ENCODE measurements around the gene LRRC52. TPM values are rescaled to one million over a fixed set of nuclear protein-coding genes. Genes with fewer than 3 reads are reported as not detected.
A peak's percentile ranks its signal among the peaks of the same experiment; 100 is the strongest.

The LRRC52 gene
- total RNA-seq (2021) (not detected in 2 replicates), Bru-seq, nascent RNA (not detected), BruChase-seq, experiment 1, labeled RNA remaining after a 2-hour chase (not detected), BruChase-seq, experiment 2, labeled RNA remaining after a 6-hour chase (not detected)
- long read RNA-seq: 0 reads

GRCh38 chr1:165543532-165544438 lies at the start of gene LRRC52:
TSS of gene LRRC52 (plus strand) at chr1:165544000. CDS start at chr1:165544297, 297 bp downstream.
- no peaks in the 10 kb centered on the region for H3K36me3 ChIP-seq (ENCODE audit: low read depth)
- DNase-seq: peak in 1 of 2 experiments; percentile 8
- H3K27ac ChIP-seq: no peak within 1 kb of the TSS
- H3F3A ChIP-seq (ENCODE audit: insufficient read depth, low read depth): 0 out of 2 replicates have a peak, but pooled peaks cover 4% of the 10 kb centered on the region
- ChIA-PET CTCF (no interaction called here), POLR2A (ENCODE audit: unreplicated experiment) (no interaction called here)
- TF ChIP-seq EZH2 (IDR thresholded peaks at IDR 0.05; ENCODE audit: low read depth) (no peak), CTCF (conservative IDR thresholded peaks at IDR 0.05) (no peak)
- intact Hi-C loops (cut with micrococcal nuclease; ENCODE audit: unreplicated experiment): no loop called here
- no peaks in the 10 kb centered on the region for H4K20me1 ChIP-seq (ENCODE audit: insufficient read depth)
- H3K27me3 ChIP-seq (ENCODE audit: insufficient read depth, low read depth): peaks cover 7% of the 10 kb centered on the region; the same call in 1 of the 2 replicates
- no peak within 1 kb of the TSS for H3K4me2 ChIP-seq
- no peaks in the 10 kb centered on the region for H3K9me3 ChIP-seq (ENCODE audit: insufficient read depth, low read depth)
- H3K4me1 ChIP-seq (replicated peaks; ENCODE audit: insufficient read depth): peaks cover 11% of the 10 kb centered on the region
- H2AFZ ChIP-seq: no peak within 1 kb of the TSS
- no peaks in the 10 kb centered on the region for H3K79me2 ChIP-seq (ENCODE audit: low read depth)
- H3K9me2 ChIP-seq (ENCODE audit: insufficient read depth): no peaks in the 10 kb centered on the region
- BruUV-seq (replicated peaks): no TSS peak
- no peak within 1 kb of the TSS for H3K4me3 ChIP-seq

GRCh38 chr1:165494949-165495857 lies 48.6 kb upstream of the LRRC52 start:
- Histone ChIP-seq H4K20me1 (ENCODE audit: insufficient read depth) (no peaks in the 10 kb centered on the region), H3K36me3 (ENCODE audit: low read depth) (no peaks in the 10 kb centered on the region), H3K9me2 (ENCODE audit: insufficient read depth) (no peaks in the 10 kb centered on the region), H3K4me2 (no peak overlapping the region), H3K27ac (no peak overlapping the region), H3K4me3 (no peak overlapping the region), H3K79me2 (ENCODE audit: low read depth) (no peaks in the 10 kb centered on the region), H2AFZ (no peak overlapping the region), H3K9me3 (ENCODE audit: insufficient read depth, low read depth) (no peaks in the 10 kb centered on the region), H3K4me1 (replicated peaks; ENCODE audit: insufficient read depth) (no peaks in the 10 kb centered on the region), H3K27me3 (ENCODE audit: insufficient read depth, low read depth) (no peaks in the 10 kb centered on the region), H3F3A (ENCODE audit: insufficient read depth, low read depth) (no peaks in the 10 kb centered on the region)
- POLR2A ChIA-PET (ENCODE audit: unreplicated experiment): interaction anchor here (0.7 kb wide), 1 partner anchor 1092 kb away, joined by 10 read pairs; no protein-coding TSS in a partner anchor
- TF ChIP-seq CTCF (conservative IDR thresholded peaks at IDR 0.05) (no peak), EZH2 (IDR thresholded peaks at IDR 0.05; ENCODE audit: low read depth) (no peak)
- no TSS peak for BruUV-seq (replicated peaks)
- intact Hi-C loops (cut with micrococcal nuclease; ENCODE audit: unreplicated experiment): no loop called here
- no peak for DNase-seq
- CTCF ChIA-PET: no interaction called here

GRCh38 chr1:165495858-165496205 lies 48.0 kb upstream of the LRRC52 start:
- no peak for DNase-seq
- intact Hi-C loops (cut with micrococcal nuclease; ENCODE audit: unreplicated experiment): no loop called here
- H2AFZ ChIP-seq: no peak overlapping the region
- no peaks in the 10 kb centered on the region for H3K27me3 ChIP-seq (ENCODE audit: insufficient read depth, low read depth)
- no peak overlapping the region for H3K4me3 ChIP-seq
- H3F3A ChIP-seq (ENCODE audit: insufficient read depth, low read depth): no peaks in the 10 kb centered on the region
- H3K4me1 ChIP-seq (replicated peaks; ENCODE audit: insufficient read depth): no peaks in the 10 kb centered on the region
- H3K36me3 ChIP-seq (ENCODE audit: low read depth): no peaks in the 10 kb centered on the region
- H3K9me2 ChIP-seq (ENCODE audit: insufficient read depth): no peaks in the 10 kb centered on the region
- H3K4me2 ChIP-seq: no peak overlapping the region
- TF ChIP-seq EZH2 (IDR thresholded peaks at IDR 0.05; ENCODE audit: low read depth) (no peak), CTCF (conservative IDR thresholded peaks at IDR 0.05) (no peak)
- no peak overlapping the region for H3K27ac ChIP-seq
- POLR2A ChIA-PET (ENCODE audit: unreplicated experiment): interaction anchor here (0.7 kb wide), 1 partner anchor 1091 kb away, joined by 10 read pairs; no protein-coding TSS in a partner anchor
- no peaks in the 10 kb centered on the region for H3K9me3 ChIP-seq (ENCODE audit: insufficient read depth, low read depth)
- no peaks in the 10 kb centered on the region for H4K20me1 ChIP-seq (ENCODE audit: insufficient read depth)
- CTCF ChIA-PET: no interaction called here
- BruUV-seq (replicated peaks): no TSS peak
- H3K79me2 ChIP-seq (ENCODE audit: low read depth): no peaks in the 10 kb centered on the region
